GM19452 (cell line): ENCODE data around the gene LYZ.
A peak's percentile ranks its signal among the peaks of the same experiment; 100 is the strongest.
"Not testable (repeated sequence)": the region's sequence is repeated elsewhere in the genome, so short reads cannot be mapped to it uniquely, and the experiment has no call there.

Source experiments
- ATAC-seq: cut with Tn5 transposase; IDR thresholded peaks from one replicate; pipeline ENCODE4 v1.9.1; 2021; ENCODE audit not compliant: unreplicated experiment

LYZ gene

DNA sequence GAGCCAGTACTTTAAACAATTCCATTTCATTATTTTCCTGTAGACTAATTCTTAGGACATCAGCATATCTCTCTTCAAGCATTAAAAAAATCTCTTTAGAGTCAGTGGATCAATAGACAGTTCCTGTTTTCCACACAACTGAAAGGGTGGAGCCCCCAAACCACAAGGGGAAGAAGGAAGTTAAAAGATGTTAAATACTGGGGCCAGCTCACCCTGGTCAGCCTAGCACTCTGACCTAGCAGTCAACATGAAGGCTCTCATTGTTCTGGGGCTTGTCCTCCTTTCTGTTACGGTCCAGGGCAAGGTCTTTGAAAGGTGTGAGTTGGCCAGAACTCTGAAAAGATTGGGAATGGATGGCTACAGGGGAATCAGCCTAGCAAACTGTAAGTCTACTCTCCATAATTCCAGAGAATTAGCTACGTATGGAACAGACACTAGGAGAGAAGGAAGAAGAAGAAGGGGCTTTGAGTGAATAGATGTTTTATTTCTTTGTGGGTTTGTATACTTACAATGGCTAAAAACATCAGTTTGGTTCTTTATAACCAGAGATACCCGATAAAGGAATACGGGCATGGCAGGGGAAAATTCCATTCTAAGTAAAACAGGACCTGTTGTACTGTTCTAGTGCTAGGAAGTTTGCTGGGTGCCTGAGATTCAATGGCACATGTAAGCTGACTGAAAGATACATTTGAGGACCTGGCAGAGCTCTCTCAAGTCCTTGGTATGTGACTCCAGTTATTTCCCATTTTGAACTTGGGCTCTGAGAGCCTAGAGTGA is at the start of gene LYZ:
LYZ (plus strand) TSS at position 220 of the 777 bp plus-strand sequence; CDS start at position 248, 28 bp downstream.
- no peak for ATAC-seq

DNA sequence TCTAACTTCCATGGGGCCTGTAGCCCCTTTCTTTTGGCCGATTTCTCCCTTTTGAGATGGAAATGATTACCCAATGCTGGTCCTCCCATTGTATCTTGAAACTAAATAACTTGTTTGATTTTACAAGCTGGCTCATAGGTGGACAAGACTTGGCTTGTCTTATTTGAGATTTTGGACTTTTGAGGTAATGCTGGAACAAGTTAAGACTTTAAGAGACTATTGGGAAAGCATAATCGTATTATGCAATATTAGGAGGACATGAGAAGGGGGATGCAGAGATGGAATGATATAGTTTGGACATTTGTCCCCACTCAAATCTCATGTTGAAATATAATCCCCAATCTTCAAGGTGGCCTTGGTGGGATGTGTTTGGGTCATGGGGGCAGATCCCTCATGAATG is 49.2 kb upstream of the LYZ start:
- no peak for ATAC-seq

DNA sequence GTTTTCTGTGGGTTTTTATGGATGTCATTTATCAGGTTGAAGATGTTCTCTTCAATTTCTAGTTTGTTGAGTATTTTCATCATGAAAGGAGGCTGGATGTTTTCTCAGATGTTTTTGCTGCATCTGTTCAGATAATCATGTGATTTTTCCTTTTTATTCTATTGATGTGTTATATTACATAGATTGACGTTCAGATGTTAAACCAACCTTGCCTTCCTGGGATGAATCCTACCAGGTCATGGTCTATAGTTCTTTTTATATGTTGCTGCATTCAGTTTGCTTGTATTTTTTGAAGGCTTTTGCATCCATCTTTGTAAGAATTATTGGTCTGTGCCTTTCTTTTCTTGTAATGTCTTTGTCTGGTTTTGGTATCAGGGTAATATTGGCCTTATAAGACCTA is 43.9 kb upstream of the LYZ start:
- ATAC-seq: no peak

DNA sequence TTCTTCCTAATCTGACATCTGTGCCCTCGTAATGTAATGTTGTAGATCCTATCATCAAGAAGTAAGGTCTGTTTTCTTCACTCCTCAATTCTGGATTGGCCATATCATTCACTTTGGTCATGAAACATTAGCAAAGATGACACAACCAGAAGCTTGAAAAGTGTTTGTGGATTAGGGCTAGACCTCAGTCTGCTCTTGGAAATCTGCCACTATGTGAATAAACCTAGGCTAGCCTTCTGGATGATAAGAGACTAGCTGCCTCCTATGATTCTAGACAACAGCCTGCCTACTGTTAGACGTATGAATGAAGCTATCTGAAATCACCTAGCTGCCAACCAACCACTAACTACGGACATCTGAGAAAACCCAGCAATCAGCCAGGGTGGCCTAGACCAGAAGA is 38.7 kb upstream of the LYZ start:
- ATAC-seq: no peak

DNA sequence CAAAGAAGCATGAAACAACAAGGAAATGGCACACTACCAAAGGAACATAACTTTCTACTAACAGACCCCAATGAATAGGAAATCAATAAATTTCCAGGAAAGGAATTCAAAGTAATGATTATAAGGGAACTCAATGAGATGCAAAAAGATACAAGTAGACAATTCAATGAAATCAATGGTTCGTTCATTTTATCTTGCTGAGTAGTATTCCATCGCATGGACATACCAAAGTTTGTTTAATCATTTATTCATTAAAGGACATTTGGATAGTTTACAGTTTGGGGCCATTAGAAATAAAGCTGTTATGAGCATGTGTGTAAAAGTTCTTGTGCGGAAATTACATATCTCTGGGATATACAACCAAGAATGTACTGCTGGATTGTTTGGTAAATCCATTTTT is 35.0 kb upstream of the LYZ start:
- no peak for ATAC-seq

DNA sequence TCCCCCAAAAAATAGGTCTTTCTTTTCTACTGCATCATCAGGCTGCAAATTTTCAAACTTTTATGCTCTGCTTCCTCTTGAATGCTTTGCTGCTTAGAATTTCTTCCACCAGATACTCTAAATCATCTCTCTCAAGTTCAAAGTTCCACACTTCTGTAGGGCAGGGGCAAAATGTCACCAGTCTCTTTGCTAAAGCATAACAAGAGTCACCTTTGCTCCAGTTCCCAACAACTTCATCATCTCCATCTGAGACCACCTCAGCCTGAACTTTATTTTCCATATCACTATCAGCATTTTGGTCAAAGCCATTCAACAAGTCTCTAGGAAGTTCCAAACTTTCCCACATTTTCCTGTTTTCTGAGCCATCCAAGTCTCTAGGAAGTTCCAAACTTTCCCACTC is 31.4 kb upstream of the LYZ start:
- not testable (repeated sequence) for ATAC-seq

DNA sequence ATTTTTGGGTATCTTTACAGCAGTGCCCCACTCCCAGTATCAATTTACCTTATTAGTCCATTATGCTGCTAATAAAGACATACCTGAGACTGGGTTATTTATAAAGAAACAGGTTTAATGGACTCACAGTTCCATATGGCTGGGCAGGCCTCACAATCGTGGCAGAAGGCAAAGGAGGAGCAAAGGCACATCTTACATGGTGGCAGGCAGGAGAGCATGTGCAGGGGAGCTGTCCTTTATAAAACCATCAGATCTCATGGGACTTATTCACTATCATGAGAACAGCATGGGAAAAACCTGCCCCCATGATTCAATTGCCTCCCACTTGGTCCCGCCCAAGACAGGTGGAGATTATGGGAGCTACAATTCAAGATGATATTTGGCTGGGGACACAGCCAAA is 30.9 kb upstream of the LYZ start:
- ATAC-seq: not testable (repeated sequence)

DNA sequence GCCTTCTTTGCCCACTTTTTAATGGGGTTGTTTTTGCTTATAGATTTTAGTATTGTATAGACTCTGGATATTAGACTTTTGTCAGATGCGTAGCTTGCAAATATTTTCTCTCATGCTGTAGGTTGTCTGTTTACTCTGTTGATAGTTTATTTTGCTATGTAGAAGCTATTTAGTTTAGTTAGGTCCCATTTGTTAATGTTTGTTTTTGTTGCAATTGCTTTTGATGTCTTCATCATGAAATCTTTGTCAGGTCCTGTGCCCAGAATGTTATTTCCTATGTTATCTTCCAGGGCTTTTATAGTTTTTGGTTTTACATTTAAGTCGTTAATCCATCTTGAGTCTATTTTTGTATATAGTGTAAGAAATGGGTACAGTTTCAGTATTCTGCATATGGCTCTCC is 30.0 kb upstream of the LYZ start:
- no peak for ATAC-seq

DNA sequence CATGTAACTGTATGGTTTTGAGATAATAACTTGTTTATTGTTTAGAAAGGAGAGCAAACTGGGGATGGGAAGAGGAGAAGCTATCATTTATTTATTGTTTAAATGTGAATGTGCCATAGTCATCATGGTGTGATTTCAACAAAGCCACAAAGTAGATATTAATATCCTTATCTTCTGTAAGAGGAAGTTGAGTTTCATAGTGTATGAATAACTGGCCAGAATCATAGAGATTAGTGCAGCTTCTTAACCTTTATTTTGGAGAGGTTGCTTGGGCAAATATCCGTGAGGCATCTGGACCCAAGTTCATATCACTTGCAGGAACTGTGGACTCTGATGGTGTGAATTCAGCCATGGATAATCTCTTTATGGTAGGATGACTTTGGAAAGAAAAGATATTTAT is 26.8 kb upstream of the LYZ start:
- ATAC-seq: no peak

DNA sequence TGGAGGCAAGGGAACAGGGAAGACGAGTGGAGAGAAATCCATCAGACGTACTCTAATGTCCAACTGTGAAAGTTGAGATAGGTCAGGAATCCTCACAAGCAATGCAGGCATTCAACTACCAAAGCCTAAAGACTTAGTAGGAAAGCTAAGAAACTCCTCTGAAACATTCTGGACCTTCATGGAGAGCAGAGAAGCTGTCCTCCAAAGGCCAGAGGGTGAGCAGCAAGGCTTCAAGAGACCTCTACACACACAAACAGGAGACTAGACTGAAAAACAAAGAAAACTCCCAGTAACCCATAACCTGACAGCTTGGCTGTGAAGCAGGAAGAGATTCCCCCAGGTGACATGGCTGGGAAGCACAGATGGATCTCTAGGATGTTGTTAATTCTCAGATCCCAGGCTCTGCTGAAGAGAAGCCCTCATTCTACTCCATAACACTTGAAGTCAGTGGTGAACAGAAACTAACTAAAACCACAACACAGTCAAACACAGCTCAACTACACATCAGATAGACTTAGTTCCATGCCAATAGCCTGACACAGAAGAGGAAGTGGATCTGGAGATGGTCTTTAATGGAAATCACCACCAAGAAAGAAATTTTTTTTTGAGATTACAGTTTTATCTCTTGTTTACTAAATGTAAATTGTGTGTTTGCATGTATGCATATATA is 23.2 kb upstream of the LYZ start:
- ATAC-seq: peak; percentile 90

DNA sequence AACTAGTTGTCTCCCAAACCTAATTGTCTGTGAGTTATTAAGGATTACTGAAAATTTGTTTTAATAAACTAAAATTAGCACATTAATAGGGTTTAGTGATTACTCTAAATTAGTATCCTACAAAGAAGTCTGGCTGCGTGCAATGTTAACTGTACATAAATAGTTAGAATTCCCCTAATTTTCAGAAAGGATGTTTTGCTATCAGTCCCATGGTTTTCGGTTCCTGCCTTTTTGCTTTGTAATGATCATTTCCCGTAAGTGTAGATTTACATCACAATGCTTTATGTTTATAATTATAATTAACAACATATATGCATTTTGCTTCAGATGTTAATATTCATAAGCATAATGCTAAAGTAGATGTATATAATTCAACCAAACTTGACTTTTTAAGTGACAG is 19.8 kb upstream of the LYZ start:
- ATAC-seq: no peak

DNA sequence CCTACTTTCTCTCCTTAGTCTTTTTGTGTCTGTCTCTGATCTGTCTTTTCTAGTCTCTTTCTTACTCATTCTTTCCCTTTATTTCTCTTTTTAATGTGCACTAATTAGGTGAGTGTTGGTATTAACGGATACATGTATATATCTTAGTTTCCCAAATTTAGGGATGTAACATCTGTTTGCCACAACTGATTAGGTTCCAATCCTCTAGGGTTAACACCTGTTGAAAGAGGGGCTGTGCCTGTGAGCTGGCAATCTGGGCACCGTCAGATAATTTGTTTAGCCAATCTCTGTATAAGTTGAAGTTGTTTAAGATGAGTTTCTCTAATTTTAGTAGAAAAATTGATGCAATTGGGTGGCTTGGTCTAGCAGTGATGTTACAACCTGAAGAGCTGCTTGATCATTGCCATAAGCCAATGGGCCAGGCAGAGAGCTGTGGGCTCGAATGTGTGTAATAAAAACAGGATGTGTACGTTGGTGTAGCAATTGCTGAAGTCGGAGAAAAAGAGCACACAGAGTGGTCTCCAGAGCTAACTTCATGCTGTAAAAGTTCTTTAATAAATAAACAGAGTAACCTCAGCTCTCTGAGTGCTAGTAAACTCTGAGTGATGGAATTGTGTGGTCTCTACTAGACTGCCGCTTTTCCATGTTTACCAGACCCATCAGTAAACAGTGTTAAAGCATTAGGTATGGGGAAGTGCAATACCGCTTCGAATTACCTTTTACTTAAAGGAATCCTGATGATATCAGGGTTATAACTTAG is 18.3 kb upstream of the LYZ start:
- ATAC-seq: no peak

DNA sequence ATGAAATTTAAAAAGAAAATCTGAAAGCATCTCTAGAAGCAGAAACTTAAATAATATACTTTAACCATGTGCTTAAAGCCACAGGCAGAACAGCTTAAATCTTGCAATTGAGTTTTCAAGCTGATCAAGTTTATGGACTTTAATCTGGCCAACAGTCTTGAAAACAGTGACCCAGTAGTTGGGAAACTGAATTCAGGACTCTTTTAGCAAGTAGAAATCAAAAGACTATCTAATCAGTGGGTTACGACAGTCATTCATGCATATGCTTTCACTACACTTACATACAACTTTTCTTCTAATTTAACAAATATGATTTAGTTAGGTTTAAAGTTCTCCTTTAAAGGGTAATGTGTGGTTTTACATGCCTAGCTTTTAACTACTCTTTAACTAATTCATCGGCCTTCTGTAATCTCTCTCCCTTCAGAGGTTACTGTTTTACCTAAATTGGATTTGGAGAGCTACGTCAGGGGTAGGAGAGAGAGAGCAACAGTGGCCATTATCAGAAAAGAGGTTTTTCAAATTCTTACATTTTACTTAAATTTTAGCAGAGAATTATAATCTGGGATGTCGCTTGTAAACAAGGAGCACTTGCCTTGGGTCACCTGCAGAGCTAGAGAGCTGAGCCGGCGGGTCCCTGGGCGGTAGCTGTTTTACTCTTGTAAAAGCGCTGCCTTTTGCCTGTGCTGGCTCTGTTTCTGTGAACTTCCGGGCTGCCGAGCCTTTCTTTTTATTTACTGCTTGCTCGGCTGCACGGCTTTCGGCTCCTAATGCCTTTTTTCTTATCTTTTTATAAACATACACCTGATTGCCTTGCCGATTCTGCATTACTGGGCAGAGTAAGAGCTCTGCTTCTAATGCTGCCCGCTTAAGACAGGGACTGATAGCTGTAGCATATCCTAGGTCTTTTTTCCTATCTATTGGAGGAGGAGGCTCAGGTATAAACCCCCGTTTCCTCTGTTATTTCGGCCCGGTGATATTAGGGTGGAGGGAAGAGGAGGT is 17.4 kb upstream of the LYZ start:
- ATAC-seq: peak; percentile 81

DNA sequence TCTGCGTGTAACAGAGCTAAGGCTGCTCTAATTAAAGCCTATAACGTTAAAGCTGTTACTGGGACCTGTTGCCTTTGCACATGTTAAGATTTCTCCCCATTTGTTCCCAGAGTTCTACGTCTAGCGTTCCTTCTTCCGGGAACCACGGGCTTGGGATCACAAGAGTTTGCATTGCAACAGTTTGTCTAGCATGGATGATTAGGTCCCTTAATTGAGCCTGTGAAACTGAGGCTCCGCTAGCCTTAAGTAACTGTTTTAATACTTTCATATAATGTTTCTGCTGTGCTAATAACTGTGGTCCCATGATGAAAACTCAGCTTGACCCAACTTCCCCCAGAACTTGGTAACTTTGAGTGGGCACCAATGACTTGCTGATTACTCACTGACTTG is 16.7 kb upstream of the LYZ start:
- no peak for ATAC-seq

DNA sequence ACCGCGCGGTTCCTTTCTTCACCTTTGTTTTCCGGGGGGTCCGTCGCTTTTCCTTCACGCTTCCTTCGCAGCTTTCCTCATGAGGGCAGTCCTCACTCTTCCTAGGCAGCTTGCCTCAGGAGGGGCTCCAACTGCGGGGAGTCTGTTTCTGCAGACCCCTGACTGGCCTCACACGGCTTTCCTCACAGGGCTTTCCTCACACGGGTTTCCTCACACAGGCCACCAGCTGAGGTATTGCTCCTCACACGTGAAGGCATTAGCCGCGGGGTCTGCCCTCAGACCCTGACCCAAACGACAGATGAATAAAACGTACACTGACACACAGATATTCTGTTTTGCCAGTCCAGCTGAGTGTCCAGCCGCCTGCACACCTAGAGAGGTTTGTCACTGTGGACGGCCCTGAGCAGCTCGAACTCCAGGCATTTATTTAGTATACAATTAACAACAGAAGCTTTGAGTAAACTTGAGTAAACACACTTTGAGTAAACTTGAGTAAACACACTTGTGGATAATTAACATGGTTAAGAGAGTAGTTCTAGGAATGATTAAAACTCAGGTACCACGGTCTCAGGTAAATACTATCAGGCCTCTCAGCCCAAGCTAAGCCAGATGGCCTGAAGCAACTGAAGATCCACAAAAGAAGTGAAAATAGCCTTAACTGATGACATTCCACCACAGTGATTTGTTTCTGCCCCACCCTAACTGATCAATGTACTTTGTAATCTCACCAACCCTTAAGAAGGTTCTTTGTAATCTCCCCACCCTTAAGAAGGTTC is 16.1 kb upstream of the LYZ start:
- ATAC-seq: no peak

DNA sequence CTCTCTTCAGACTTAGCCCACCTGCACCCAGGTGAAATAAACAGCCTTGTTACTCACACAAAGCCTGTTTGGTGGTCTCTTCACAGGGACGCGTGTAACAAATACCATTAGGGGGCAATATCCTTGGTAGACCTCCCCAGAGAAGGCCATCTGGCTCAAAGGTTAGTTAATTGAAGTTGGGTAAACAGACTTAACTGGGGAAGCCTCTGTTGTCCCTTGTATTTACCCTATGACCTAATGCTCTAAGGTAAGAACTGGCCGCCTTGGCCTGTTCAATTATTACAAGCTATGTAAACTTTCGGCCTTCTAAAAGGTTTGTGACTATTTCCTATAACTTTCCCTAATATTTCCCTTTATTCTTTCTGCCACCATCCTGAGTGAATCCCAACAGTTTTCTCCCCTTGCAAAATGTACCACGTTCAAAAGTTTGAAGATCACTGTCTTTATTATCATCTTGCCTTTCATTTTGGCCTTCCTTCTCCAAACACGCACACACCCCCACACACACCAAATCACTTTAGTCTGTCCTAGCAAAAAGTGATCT is 15.3 kb upstream of the LYZ start:
- no peak for ATAC-seq

DNA sequence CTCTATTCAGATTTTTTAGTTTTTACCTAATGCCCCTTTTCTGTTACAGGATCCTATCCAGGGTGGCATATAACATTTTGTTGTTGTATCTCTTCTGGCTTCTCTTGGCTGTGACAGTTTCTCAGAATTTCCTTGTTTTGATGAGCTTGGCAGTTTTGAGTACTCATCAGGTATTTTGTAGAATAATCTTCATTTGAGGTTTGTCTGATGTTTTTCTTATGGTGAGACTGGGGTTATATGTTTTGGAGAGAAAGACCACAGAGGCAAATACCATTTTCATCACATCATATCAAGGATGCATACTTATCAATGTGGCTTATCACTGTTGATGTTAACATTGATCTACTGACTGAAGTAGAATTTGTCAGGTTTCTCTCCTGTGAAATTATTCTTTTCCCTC is 14.0 kb upstream of the LYZ start:
- no peak for ATAC-seq

DNA sequence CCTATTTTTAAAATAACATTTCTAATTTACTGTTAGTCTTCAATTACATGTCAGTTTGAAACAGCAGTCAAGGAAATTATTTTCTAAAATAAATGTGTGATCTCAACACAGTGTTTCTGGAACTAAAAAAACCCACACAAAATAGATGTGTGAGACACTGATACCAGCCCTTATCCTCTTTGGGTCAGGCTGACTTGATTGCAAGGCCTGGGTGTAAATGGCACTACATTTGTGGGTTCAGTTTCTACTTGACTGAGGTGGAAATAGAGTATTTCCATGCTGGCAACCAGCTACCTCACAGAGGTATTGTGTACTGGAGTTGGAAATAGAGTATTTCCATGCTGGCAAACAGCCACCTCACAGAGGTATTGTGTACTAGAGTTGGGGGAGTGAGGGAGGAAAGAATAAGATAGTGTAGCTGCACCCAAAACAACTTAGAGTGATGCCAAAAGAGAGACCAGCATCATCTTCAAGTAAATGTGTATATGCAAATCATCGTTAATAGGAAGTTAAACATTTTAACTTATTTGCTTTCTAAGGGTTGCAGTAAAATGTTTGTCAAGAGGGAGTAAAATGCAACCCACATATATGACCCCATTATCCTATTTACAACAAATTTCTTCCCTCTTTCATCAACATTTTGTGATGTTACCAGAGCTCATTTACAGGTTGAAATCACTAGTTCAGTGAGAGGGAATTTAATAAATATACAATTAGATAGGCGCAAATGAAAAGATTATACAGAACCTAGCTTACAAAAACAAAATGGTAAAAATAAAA is 10.7 kb upstream of the LYZ start:
- ATAC-seq: no peak
